Gastrocnemius medialis (tissue), 4 donors: ENCODE measurements around the gene NRF1.

Experiments
- POLR2A ChIP-seq, 2 donors: fragments of 450-650 bp; IDR thresholded peaks; one replicate each; pipeline ENCODE4 v1.6.1; 2017; ENCODE audit warnings: antibody characterized with exemption in 2 of 2, mild to moderate bottlenecking in 2 of 2, moderate library complexity in 2 of 2
- TF ChIP-seq, protein P1 (sequence below), 5 experiments: fragments of 450-650 bp in 3 of 5; fragments of 200-600 bp in 2 of 5; sonication (generic) in 2 of 5; IDR thresholded peaks in 4 of 5; conservative IDR thresholded peaks in 1 of 5; 1 replicate in 4 of 5; 2 replicates in 1 of 5; pipeline ENCODE4 v1.5.1; 2016 to 2019; ENCODE audit warnings: antibody characterized with exemption in 5 of 5, mild to moderate bottlenecking in 3 of 5, moderate library complexity in 3 of 5

DNA sequence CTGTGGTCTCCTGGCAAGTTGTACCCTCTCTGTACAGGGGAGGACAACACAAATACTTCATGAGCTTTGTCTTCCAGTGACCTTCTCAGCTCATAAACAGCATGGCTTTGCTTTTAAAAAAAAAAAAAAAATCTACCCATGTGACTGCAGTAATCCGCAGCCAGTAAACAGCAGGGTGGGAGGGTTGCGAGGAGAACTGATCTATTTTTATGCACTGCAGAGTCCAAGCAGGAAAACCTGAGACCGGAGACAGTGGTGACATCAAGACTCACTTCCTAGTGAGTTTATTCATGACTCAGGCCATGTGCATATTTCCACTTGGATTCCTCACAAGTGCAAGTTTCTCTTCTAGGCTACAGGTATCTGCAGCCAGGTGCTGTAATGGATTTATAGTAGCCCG lies 127.9 kb downstream of the NRF1 start:
- TF ChIP-seq POLR2A (IDR thresholded peaks at IDR 0.05): peak in 1 of 2 donors; percentile 20
- TF ChIP-seq, protein P1, sequence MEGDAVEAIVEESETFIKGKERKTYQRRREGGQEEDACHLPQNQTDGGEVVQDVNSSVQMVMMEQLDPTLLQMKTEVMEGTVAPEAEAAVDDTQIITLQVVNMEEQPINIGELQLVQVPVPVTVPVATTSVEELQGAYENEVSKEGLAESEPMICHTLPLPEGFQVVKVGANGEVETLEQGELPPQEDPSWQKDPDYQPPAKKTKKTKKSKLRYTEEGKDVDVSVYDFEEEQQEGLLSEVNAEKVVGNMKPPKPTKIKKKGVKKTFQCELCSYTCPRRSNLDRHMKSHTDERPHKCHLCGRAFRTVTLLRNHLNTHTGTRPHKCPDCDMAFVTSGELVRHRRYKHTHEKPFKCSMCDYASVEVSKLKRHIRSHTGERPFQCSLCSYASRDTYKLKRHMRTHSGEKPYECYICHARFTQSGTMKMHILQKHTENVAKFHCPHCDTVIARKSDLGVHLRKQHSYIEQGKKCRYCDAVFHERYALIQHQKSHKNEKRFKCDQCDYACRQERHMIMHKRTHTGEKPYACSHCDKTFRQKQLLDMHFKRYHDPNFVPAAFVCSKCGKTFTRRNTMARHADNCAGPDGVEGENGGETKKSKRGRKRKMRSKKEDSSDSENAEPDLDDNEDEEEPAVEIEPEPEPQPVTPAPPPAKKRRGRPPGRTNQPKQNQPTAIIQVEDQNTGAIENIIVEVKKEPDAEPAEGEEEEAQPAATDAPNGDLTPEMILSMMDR (IDR thresholded peaks at IDR 0.05 in 4 of 5, conservative IDR thresholded peaks at IDR 0.05 in 1 of 5): no peak
